Heart left ventricle (tissue), 13 donors: Measurements from ENCODE around the gene GAP43.

Experiments
- CTCF ChIP-seq, 12 donors: fragments of 200-600 bp; sonication (generic) in 4 of 12; IDR thresholded peaks; one replicate each; pipeline versions ENCODE4 v1.5.0 to v1.8.0; 2018 to 2022; ENCODE audit warnings: antibody characterized with exemption in 12 of 12, mild to moderate bottlenecking in 5 of 12
- POLR2A ChIP-seq, 2 donors: fragments of 450-650 bp; IDR thresholded peaks; one replicate each; pipeline ENCODE4 v1.6.1; 2017; ENCODE audit warnings: antibody characterized with exemption in 2 of 2, mild to moderate bottlenecking in 2 of 2, moderate library complexity in 2 of 2
- donor health status: ischemic (EF 13 %, LVEDD 7.1; RV severe dilation, severe dysfunction).
- donor health status: DM: no; HTN: yes; CAD: no.
- donor health status: DM: no; HTN: no; CAD: no.
- donor health status: ischemic (EF 25% LVEDD 6.9; RV normal size, moderate dysfunction).
- donor health status: ischemic (EF 25% LVEDD 5.7; RV mildly dilated, moderate dysfunction).
- donor health status: ischemic (EF 35%, LVEDD 5.7; RV mildly dilated, moderate dysfunction).
- donor health status: nonischemic (EF 11% LVEDD 7.7; RV severe dilation, severe dysfunction).
- donor health status: DM: yes; HTN: yes; CAD: no.
- donor health status: PGD.
- donor health status: ischemic (EF 29% LVEDD 5.4; RV normal size, mild dysfunction).
- donor health status: nonischemic (EF 23%, LVEDD 6.1; RV moderate dilation, normal function).

- TF ChIP-seq CTCF (IDR thresholded peaks at IDR 0.05) (no peak), POLR2A (IDR thresholded peaks at IDR 0.05) (no peak)
These were observed 34.9 kb upstream of the GAP43 start for GRCh38 chr3:115588201-115589115.
